H1 (cell line): Measurements from ENCODE around the gene RBM46. TPM values are rescaled to one million over a fixed set of nuclear protein-coding genes. Genes with fewer than 3 reads are reported as not detected.

ENCODE experiments used
- HDAC2 ChIP-seq, 2 experiments: fragments of 300-600 bp in 1 of 2; sonication (generic) in 1 of 2; IDR thresholded peaks; 2 replicates each; pipeline ENCODE4 v1.6.1; 2011 to 2012; ENCODE audit warnings: low read depth in 2 of 2, low read length in 2 of 2, mild to moderate bottlenecking in 2 of 2, moderate library complexity in 2 of 2, borderline replicate concordance in 1 of 2, inconsistent platforms in 1 of 2
- polyA plus RNA-seq, 7 experiments: library from polyadenylated mRNA; depleted of rRNA in 3 of 7; stranded (reverse) in 5 of 7; unstranded in 2 of 7; fragments of >200 nt in 5 of 7; fragments of 200-250 nt in 2 of 7; gene quantifications; 1 replicate in 5 of 7; 2 replicates in 1 of 7; 4 replicates in 1 of 7; pipeline versions ENCODE4 v1.2.1 to v1.2.3, GENCODE V29; 2011 to 2013; ENCODE audit warnings: missing spikeins in 2 of 7, mixed read lengths in 2 of 7
- total RNA-seq: library from RNA; stranded (reverse); fragmentation: NEBNext Ultra II Directional; extraction: Animal tissue kit (Norgen Biotek cat#: 25700); gene quantifications from 2 replicates; pipeline ENCODE4 v1.2.1, GENCODE V29; 2021

Gene RBM46
- total and polyA plus RNA-seq, 2 of the 8 experiments (the other 6 are each of a cell fraction or from before 2014, with no cell fraction given) = 0.12 to 0.54 TPM

GRCh38 chr4:154854362-154854761 lies 73.3 kb downstream of the RBM46 start (continued):
- no peak for TF ChIP-seq HDAC2 (IDR thresholded peaks at IDR 0.05; ENCODE audit: borderline replicate concordance in 1 of 2, low read depth in 2 of 2, low read length in 2 of 2)
